ENCODE data around the gene CD63.

DNA sequence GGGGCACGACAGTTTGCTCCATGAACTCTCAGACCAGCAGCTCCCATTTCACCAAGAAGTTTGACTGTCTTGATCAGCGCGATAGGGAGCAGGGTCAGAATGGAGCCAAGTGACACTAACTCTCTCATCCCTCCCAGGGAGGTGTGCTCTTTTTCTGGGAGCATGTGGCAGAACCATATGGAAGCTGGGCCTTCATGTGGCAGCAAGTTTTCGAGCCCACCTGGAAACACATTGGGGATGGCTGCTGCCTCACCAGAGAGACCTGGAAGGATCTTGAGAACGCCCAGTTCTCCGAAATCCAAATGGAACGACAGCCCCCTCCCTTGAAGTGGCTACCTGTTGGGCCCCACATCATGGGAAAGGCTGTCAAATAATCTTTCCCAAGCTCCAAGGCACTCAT, 45.1 kb downstream of the CD63 start:
- no peak for TF ChIP-seq CTCF (conservative IDR thresholded peaks at IDR 0.05)
- no peak for TF ChIP-seq ZFX (IDR thresholded peaks at IDR 0.05)

All from C4-2B (cell line).